GM21526 (cell line): Measurements from ENCODE around the gene KCTD3.

ENCODE experiments used
- ATAC-seq: cut with Tn5 transposase; IDR thresholded peaks from one replicate; pipeline ENCODE4 v1.9.1; 2021; ENCODE audit warnings: moderate library complexity; ENCODE audit not compliant: unreplicated experiment, low FRiP score

Gene KCTD3

GRCh38 chr1:215566556-215567490, at the start of gene KCTD3:
TSS of gene KCTD3 (plus strand) at chr1:215567304. CDS start at chr1:215567686, 382 bp downstream.
- ATAC-seq: peak; percentile 70

DNA sequence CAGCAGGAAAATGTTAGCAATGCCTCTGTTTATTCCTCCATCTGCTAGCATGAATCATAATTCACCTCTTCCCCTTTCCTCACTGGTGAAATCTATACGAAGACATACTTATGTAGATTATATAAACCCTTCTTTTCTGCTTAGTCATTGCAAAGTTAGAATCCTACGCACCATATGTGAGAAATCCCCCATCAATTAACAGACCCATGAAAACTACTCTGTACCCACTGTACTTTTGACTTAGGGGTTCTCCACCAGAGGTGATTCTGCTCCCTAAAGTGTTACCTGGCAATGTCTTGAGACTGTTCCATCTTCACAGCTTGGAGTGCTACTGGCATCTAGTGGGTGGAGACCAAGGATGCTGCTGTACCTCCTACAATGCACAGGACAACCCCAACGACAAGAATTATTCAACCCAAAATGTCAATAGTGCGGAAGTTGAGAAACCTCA, 49.6 kb upstream of the KCTD3 start:
- no peak for ATAC-seq

- no peak for ATAC-seq
These were observed 48.5 kb upstream of the KCTD3 start for GRCh38 chr1:215518594-215518993.

DNA sequence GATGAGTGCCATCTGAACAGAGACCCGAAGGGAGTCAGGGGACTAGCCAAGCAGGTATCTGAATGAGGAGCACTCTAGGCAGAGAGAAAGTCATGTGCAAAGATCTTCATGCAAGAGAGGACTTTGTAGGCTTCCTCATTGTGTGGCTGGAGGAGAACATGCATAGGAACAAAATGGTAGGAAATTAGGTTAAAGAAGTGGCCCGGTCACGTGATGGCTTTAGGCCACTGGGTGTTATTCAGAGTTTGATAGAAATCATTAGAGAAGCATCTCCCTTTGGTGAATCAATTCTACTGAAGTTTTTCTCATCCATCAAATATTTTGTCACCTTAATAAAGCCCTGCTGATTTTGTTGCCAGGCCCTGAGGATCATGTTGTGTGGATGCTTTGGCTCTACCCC, 45.8 kb upstream of the KCTD3 start:
- ATAC-seq: no peak

DNA sequence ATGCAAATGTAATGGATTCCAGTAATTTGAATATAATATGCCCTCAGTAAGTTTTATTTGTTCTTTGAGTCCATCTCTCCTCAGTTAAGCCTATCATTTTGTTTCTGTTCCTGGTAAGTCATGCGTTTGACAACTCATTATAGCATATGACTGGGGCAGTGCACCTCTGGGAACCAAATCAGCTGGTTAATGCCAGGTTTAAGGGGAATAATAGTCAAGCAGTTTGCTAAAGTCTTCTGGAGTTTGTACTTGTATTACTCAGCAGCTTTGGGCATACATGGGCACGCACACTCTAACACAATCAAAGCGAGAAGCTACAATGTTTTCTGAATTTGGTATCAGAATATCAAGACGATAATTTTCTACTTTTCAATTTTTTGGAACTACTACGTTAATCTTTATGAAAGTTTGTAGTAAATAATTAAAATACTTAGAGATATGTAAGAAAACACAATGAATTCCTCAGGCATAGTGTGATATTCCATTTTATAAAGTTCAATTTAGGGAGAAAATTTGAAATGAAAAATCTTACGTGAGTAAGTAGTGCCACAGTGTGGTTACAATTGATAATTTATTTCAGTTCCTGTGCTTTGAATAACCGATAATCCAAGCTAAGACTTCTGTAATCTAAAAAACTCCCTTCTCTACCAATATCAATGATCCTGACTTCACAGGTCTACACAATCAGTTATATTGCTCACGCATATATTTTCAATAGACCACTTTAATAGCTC, 43.8 kb upstream of the KCTD3 start:
- ATAC-seq: no peak

GRCh38 chr1:215523906-215524305, 43.2 kb upstream of the KCTD3 start:
- no peak for ATAC-seq

DNA sequence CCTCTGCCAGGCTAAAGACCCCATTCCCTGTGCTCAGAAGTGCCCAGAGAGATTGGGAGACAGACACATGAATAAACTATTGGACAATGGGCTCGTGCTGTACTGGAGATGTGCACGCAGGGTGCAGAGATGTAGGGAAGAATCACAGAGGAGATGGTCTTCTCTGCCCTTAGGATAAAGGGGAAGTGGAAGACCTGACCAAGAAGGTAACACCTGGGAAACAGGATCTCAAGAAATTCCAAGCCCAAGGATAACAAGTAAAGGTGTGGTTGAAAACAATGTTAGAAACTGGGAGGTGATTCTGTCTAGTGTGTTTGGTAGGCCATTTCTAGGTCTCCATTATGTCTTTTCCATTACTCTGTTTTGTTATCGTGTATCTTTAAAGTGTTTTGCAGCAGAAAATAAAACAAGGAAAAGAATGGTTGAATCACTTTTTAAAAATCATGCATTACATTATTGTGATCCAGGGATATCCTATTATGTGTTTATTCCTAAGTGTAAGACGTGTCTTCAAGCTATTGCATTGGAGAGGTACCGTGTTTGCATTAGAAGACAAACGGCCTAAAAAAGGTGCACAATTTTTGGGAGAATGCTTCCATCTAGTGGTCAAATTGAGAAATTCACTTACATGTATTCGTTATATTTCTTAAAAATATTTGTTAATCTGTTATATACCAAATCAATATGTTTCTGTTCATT, 40.8 kb upstream of the KCTD3 start:
- peak; percentile 80 for ATAC-seq

DNA sequence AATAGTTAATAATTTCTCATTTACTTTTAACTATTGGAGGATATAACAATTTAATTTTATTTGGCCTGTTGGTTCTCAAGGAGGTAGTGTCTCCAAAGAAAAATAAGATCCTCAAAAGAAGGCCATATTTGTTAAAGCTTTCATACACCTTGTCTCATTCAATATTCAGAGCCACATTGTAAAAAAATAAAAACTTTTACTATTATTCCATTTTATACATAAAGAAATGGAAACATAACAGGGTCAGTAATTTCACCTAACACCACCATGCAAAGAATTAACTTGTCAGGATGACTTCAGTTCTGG, 40.3 kb upstream of the KCTD3 start:
- no peak for ATAC-seq

DNA sequence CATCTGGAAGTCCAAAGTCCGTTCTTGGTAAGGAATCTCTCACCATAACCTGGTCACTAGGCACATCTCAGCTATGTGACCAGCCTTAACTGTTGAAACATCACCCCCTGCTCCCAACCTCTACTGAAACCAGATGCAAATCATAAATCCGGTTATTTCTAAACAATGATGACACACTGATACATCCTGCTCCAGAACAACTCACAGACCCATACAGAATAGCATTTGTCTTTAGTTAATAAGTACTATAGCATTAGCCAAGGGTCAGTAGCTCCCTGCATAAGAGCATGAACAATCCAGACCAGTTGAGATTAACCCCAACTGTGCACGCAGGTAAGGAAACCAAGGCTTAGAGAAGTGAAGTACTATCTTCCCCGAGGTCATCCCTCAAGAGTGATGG, 38.0 kb upstream of the KCTD3 start:
- ATAC-seq: no peak

- ATAC-seq: no peak
These were observed 37.5 kb upstream of the KCTD3 start for GRCh38 chr1:215529571-215529970.

DNA sequence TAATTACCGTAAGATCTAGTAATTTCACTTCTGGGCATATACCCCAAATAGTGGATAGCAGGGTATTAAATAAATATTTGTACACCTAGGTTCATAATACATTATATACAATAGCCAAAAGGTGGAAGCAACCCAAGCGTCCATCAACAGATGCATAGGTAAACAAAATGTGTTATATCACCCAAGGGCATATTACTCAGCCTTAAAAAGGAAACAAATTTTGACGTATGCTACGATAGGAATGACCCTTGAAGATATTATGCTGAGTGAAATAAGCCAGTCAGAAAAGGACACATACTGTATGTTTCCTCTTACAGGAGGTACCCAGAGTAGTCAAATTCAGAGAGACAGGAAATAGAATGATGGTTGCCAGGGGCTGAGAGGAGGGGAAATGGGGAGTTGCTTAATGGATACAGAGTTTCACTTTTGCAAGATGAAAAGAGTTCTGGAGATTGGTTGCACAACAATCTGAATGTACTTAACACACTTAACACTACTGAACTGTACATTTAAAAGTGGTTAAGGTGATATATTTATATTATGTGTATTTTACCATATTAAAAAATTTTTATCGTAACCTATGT, 36.6 kb upstream of the KCTD3 start:
- no peak for ATAC-seq

DNA sequence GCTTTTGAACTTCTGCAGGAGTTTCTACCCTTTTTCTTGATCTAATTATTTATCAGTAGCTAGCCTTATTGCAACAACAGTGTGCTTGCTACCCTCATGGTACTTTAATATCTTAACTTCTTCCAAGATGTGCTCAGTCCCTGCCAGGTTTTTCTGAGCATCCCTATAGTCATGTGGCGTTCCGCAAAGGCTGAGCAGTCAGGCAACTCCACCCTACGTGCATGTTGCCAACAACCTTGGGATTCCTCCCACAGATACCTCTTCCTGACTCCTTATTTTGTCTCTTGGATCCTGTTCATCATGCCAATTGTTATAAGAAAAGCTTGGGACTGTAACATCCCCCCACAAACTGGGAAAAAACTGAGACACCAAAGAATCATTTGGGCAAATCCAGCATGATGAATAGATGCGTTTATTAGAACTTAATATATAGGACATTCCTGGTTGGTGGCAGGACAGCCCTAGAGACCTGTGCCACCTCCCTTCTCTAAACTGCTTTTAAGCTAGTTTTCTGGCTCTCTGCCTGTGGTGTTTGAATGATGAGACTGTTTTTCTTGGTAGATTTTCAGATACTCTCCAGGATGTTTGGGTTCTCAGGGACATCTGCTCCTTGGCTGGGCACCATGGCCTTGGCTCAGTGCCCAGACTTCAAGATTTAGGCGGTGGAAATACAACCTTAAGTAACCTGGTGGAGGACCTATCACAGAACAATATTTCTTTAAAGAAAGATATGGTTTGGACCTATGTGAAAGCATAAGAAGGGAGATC, 27.1 kb upstream of the KCTD3 start:
- no peak for ATAC-seq

GRCh38 chr1:215542301-215542700, 24.8 kb upstream of the KCTD3 start:
- no peak for ATAC-seq

- ATAC-seq: peak; percentile 83
These were observed 23.9 kb upstream of the KCTD3 start for GRCh38 chr1:215543191-215543606.

- no peak for ATAC-seq
These were observed 23.3 kb upstream of the KCTD3 start for GRCh38 chr1:215543806-215544205.

- no peak for ATAC-seq
These were observed 22.5 kb upstream of the KCTD3 start for GRCh38 chr1:215544566-215544965.

- ATAC-seq: no peak
These were observed 22.0 kb upstream of the KCTD3 start for GRCh38 chr1:215545096-215545495.

DNA sequence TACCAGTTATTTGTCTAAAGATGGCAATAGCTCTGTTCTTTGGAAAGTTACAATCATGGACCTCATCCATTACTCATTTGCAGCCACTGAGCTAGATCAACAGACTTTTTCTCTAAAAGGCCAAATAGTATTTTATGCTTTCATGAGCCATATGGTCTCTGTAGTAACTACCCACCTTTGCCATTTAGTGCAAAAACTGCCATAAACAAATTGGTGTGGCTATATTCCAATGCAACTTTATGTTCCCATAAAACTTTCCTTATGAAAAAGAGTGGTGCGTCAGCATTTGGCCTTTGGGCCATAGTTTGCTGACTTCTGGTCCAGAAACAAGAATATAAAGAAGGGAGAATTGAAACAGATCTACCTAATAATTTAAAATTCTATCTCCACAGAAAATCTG, 20.1 kb upstream of the KCTD3 start:
- ATAC-seq: no peak

DNA sequence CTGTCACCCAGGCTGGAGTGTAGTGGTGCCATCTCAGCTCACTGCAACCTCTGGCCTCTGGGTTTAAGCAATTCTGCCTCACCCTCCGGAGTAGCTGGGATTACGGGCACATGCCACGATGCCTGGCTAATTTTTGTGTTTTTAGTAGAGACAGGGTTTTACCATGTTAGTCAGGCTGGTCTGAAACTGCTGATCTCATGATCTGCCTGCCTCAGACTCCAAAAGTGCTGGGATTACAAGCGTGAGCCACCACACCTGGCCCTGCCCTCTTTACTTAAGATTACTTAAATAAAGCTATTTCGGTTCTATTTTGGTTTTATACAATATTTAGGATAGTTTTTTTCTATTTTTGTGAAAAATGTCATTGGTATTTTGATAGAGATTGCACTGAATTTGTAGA, 15.3 kb upstream of the KCTD3 start:
- no peak for ATAC-seq

- no peak for ATAC-seq
These were observed 12.2 kb upstream of the KCTD3 start for GRCh38 chr1:215554865-215555264.
